OCI-LY7 (cell line): ENCODE data around the gene FEV.

Experiments
- CTCF ChIP-seq: fragments of 200-600 bp; sonication (generic); conservative IDR thresholded peaks from 2 replicates; pipeline ENCODE4 v1.5.1; 2014; ENCODE audit warnings: mild to moderate bottlenecking, antibody characterized with exemption, low read length, moderate library complexity, mixed read lengths
- EZH2phosphoT487 ChIP-seq: fragments of 200-600 bp; sonication (generic); IDR thresholded peaks from 2 replicates; pipeline ENCODE4 v1.6.1; 2018; ENCODE audit warnings: low read depth, borderline replicate concordance, mild to moderate bottlenecking, mixed run types, antibody characterized with exemption, low read length, moderate library complexity, mixed read lengths

DNA sequence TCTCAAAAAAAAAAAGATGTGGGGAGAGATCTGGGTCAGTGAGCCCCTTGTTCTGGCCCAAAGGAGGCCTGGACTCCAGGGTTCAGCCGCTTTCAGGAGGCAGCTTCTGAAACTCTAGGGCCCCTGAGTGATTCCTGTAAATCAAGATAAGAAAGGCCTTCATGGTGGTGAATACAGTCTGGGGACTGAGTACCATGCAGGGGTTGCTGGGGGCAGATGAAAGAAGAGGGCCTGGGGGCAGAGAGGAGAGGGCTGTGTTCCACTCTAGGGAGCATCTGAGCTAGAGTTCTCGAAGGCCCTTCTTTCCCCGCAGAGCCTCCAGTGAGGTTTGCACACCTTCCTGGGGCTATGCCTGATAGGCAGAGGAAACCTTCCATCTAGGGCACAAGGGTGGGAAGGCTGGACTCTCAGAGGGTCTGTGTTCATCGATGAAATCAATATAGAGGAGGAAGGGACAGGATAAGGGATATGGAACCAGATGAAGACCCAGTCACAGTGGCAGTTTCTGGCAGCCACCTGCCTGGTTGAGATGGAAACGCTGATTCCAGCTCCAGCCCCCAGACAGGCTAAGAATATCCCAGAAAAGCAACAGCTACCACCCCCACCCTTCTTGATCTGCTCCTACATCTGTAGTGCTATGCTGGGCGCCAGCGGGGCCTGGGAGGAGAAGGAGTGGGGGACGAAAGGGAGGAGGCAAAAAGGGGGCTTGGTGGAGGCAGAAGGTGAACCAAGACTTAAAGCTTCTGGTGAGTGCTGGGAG, 30.3 kb downstream of the FEV start:
- TF ChIP-seq CTCF: no peak
- TF ChIP-seq EZH2phosphoT487: no peak
